Calu3 (cell line): ENCODE data around the gene PACRG. TPM values are rescaled to one million over a fixed set of nuclear protein-coding genes. Genes with fewer than 3 reads are reported as not detected.

ENCODE experiments used
- BruUV-seq: library from RNA; stranded (reverse); fragments of 400-500 nt; replicated peaks from 2 replicates; lab custom pipeline; 2021; lab: Mats Ljungman, UMichigan
- CTCF ChIA-PET: fragments of 300-600 bp; sonication (Branson Sonifier 250); formaldehyde crosslinking; loops from one replicate; lab custom pipeline; 2022; ENCODE audit warnings: antibody characterized with exemption; lab: Charles Lee
- DNase-seq: peaks from one replicate; pipeline ENCODE4 v3.0.0; 2022
- H3K27ac Mint-ChIP-seq: one replicate; pipeline ENCODE4 v1.8.0; 2022; ENCODE audit warnings: mixed read lengths; ENCODE audit not compliant: unreplicated experiment
- H3K27me3 Mint-ChIP-seq: one replicate; pipeline ENCODE4 v1.8.0; 2022; ENCODE audit warnings: mixed read lengths; ENCODE audit not compliant: unreplicated experiment
- H3K36me3 Mint-ChIP-seq: one replicate; pipeline ENCODE4 v1.8.0; 2022; ENCODE audit warnings: mild to moderate bottlenecking, moderate library complexity, mixed read lengths; ENCODE audit not compliant: insufficient read depth, unreplicated experiment
- H3K4me1 Mint-ChIP-seq: one replicate; pipeline ENCODE4 v1.8.0; 2022; ENCODE audit warnings: mild to moderate bottlenecking, low read depth, mixed read lengths; ENCODE audit not compliant: unreplicated experiment
- H3K4me3 Mint-ChIP-seq: one replicate; pipeline ENCODE4 v1.8.0; 2022; ENCODE audit warnings: mild to moderate bottlenecking, low read depth, moderate library complexity, mixed read lengths; ENCODE audit not compliant: unreplicated experiment
- H3K9me3 Mint-ChIP-seq: one replicate; pipeline ENCODE4 v1.8.0; 2022; ENCODE audit warnings: low read depth, mixed read lengths; ENCODE audit not compliant: unreplicated experiment
- intact Hi-C: fragments of 100-400 bp; cut with micrococcal nuclease; formaldehyde crosslinking; loops from one replicate; pipeline ENCODE4 v1.10.0; 2022; ENCODE audit not compliant: unreplicated experiment
- total RNA-seq: library from RNA; stranded (reverse); gene quantifications from 2 replicates; pipeline ENCODE4 v1.2.3, GENCODE V29; 2022
- TF ChIP-seq, protein P1 (sequence below): fragments of 200-600 bp; IDR thresholded peaks from one replicate; pipeline ENCODE4 v1.8.0; 2022; ENCODE audit warnings: antibody characterized with exemption; ENCODE audit not compliant: unreplicated experiment

The PACRG gene
- total RNA-seq, 1 experiment from 2014 or later: 1.5 TPM

DNA sequence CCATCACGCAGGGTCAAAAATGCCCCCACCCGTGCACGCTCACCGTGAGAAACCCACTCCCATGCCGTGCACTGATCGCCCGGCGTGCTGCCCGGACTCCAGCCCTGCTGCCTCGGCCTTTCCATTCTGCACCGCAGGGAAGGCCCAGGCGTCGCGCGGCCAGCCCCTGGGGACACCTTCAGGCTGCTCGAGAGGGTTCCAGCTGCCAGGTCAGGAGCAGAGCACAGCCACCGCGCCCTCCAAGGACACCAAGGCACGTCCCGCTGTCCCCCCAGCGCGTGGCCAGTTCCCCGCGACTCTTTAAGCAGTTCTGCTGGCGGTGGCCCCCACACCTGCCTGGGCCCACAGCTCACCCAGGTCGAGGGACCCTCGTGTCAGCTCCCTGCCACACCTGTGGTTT lies 372.5 kb downstream of the PACRG start:
- no peaks in the 10 kb centered on the region for H3K36me3 Mint-ChIP-seq
- H3K4me3 Mint-ChIP-seq: no peak overlapping the region
- no peak overlapping the region for H3K27ac Mint-ChIP-seq
- no peaks in the 10 kb centered on the region for H3K4me1 Mint-ChIP-seq
- intact Hi-C loops: no loop called here
- no TSS peak for BruUV-seq
- DNase-seq: no peak
- no peaks in the 10 kb centered on the region for H3K27me3 Mint-ChIP-seq
- TF ChIP-seq, protein P1, sequence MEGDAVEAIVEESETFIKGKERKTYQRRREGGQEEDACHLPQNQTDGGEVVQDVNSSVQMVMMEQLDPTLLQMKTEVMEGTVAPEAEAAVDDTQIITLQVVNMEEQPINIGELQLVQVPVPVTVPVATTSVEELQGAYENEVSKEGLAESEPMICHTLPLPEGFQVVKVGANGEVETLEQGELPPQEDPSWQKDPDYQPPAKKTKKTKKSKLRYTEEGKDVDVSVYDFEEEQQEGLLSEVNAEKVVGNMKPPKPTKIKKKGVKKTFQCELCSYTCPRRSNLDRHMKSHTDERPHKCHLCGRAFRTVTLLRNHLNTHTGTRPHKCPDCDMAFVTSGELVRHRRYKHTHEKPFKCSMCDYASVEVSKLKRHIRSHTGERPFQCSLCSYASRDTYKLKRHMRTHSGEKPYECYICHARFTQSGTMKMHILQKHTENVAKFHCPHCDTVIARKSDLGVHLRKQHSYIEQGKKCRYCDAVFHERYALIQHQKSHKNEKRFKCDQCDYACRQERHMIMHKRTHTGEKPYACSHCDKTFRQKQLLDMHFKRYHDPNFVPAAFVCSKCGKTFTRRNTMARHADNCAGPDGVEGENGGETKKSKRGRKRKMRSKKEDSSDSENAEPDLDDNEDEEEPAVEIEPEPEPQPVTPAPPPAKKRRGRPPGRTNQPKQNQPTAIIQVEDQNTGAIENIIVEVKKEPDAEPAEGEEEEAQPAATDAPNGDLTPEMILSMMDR: no peak
- CTCF ChIA-PET: no interaction called here
- H3K9me3 Mint-ChIP-seq: peaks cover 6% of the 10 kb centered on the region

DNA sequence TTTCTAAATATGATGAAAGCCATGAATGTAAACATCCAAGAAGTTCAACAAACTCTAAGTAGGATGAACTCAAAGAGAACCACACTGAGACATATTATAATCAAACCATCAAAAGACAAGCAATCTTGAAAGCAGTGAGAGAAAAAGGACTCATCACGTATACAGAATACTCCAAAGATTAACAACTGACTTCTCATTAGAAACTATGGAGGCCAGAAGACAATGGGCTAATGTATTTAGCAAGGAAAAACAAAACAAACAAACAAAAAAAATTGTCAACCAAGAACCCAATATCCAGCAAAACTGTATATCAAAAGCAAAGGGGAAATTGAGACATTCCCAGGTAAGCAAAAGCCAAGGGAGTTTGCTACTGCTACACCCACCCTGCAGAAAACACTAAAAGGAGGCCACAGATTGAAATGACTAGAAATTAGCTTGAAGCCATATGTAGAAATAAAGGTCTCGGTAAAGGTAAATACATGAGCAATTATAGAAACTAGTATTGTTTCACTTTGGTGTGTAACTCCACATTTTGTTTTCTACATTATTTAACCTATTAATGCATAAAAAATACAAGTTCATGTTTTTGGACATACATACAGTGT lies 385.7 kb downstream of the PACRG start:
- Mint-ChIP-seq H3K36me3 (peaks cover under 1% of the 10 kb centered on the region), H3K27ac (no peak overlapping the region), H3K27me3 (no peaks in the 10 kb centered on the region), H3K4me3 (no peak overlapping the region), H3K9me3 (peaks cover 10% of the 10 kb centered on the region), H3K4me1 (peaks cover 10% of the 10 kb centered on the region)
- TF ChIP-seq, protein P1: no peak
- CTCF ChIA-PET: no interaction called here
- no peak for DNase-seq
- intact Hi-C loops: no loop called here
- BruUV-seq: no TSS peak

DNA sequence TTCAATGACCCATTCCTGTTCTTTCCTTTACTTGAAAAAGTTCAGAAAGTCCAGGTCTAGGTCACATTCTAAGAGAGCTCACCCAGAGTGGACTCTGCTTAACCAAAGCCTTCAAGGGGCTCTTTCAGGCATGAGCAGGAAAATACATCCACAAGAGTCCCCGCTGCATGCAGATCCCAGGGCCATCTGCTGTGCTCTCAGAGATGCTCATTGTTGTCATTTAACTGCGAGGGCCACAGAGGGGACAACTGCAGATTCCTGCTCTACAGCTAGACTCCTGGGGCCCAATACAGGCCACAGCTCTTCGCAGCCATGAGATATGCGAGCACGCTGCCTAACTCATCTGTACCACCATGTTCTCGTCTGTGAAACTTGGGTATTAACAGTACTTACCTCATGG lies 391.2 kb downstream of the PACRG start:
- intact Hi-C loops: no loop called here

DNA sequence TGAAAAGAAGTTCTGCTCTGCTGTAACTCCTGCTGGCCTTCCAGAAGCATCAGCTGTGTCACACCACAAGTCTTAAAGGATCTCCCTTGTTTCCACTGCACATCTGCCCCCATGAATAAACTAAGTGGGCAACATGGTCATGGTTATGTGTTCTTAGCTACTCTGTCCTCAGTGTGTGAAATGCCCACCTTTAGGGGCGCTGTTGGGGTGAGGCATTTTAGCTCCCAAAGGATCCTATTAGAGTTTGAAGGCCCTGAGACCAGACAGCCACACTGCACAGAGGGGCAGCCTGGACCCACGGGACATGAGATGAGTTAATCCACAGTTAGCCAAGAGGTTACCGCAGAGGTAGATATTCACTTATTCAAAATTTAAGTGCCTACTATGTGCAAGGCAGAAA lies 392.4 kb downstream of the PACRG start:
- no peaks in the 10 kb centered on the region for H3K36me3 Mint-ChIP-seq
- no peak for DNase-seq
- intact Hi-C loops: no loop called here
- no TSS peak for BruUV-seq
- H3K4me3 Mint-ChIP-seq: no peak overlapping the region
- no peaks in the 10 kb centered on the region for H3K4me1 Mint-ChIP-seq
- H3K9me3 Mint-ChIP-seq: peaks cover 6% of the 10 kb centered on the region
- TF ChIP-seq, protein P1: no peak
- no peaks in the 10 kb centered on the region for H3K27me3 Mint-ChIP-seq
- CTCF ChIA-PET: interaction anchor here (0.7 kb wide), 1 partner anchor 64 kb away, joined by 4 read pairs; no protein-coding TSS in a partner anchor
- H3K27ac Mint-ChIP-seq: no peak overlapping the region

More for the DNA sequence above, 391.2 kb downstream of the PACRG start:
- CTCF ChIA-PET: no interaction called here
- Mint-ChIP-seq H3K36me3 (no peaks in the 10 kb centered on the region), H3K27me3 (no peaks in the 10 kb centered on the region), H3K9me3 (peaks cover 6% of the 10 kb centered on the region), H3K4me1 (no peaks in the 10 kb centered on the region), H3K4me3 (no peak overlapping the region), H3K27ac (no peak overlapping the region)
- DNase-seq: no peak
- BruUV-seq: no TSS peak
- TF ChIP-seq, protein P1: no peak
